Choroid plexus epithelial cell (primary cell): ENCODE results near the gene E2F6.
"Not testable (repeated sequence)": the region's sequence is repeated elsewhere in the genome, so short reads cannot be mapped to it uniquely, and the experiment has no call there.

Experiments
- DNase-seq: peaks from one replicate; pipeline ENCODE4 v3.0.0-alpha.2; 2010; ENCODE audit warnings: low read depth
- H3K4me3 ChIP-seq: 2 replicates; pipeline ENCODE4 v1.5.1; 2011; ENCODE audit warnings: low read depth, mild to moderate bottlenecking, control low read depth, low read length, moderate library complexity
- TF ChIP-seq, protein P1 (sequence below): conservative IDR thresholded peaks from 2 replicates; pipeline ENCODE4 v1.5.1; 2011; ENCODE audit warnings: low read depth, mild to moderate bottlenecking, control low read depth, inconsistent platforms, low read length, moderate library complexity

The E2F6 gene

DNA sequence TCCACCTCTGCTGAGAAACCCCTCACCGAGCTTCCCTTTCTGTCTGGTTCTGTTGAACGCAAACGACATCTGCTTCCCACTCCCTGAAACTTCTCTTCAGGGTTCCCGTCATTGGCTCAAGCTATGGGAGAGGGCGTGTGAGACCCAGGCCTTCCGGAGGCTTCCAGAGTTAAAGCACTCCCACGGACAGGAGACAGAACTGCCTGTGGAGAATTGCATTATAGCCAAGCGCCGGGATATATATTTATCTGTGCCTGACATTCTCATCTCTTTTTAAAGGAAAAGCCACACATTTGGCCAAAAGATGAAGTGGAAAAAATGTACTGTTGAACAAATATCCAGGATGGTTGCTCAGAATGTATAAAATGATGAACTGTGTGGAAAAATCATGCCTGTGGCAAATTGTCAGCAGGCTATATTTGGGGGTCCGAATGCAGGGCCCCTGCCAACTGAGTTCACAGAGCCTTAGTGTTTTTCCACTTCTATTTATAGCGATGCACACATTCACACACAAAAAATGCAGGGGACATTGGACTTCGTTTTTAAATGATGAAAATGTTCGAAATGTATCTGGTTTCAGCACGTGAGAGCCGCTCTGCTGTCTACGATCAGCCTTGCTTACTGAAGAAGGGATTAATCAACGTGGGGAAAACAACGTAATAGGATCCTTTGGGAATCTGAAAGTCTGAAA lies 59.5 kb downstream of the E2F6 start:
- TF ChIP-seq, protein P1, sequence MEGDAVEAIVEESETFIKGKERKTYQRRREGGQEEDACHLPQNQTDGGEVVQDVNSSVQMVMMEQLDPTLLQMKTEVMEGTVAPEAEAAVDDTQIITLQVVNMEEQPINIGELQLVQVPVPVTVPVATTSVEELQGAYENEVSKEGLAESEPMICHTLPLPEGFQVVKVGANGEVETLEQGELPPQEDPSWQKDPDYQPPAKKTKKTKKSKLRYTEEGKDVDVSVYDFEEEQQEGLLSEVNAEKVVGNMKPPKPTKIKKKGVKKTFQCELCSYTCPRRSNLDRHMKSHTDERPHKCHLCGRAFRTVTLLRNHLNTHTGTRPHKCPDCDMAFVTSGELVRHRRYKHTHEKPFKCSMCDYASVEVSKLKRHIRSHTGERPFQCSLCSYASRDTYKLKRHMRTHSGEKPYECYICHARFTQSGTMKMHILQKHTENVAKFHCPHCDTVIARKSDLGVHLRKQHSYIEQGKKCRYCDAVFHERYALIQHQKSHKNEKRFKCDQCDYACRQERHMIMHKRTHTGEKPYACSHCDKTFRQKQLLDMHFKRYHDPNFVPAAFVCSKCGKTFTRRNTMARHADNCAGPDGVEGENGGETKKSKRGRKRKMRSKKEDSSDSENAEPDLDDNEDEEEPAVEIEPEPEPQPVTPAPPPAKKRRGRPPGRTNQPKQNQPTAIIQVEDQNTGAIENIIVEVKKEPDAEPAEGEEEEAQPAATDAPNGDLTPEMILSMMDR, result no peak
- peak; percentile 68 for DNase-seq
- no peak overlapping the region for H3K4me3 ChIP-seq

DNA sequence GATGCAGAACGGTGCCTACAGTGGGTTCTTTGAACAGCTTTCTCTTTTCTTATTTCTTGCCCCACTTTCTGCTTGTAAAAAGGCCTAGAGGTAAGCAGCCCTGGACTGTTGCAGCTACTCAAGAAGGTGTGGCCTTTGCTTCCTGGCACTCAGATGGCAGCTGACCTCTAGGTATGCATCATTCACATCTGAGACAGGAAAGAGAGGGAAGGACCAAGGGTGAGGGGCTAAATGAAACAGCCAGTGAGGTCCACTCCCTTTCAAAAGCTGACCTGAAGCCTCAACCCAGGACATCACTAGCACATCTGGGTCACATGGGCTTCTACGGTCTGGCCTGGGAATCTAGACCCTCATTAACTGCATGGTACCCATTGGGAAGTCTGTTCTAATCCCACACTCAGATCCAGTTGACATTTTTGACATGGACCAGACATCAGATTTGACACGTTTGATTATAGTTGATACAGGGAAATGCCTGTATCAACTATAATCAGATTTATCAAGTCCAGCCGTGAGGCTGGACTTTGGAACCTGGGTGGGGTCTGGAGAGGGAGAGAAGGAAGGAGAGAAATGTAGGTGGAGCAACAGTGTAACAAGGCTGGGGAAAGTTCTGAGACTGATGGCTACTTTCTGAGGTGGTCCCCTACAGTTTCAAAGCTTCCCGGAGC lies 60.2 kb downstream of the E2F6 start:
- H3K4me3 ChIP-seq, result no peak overlapping the region
- DNase-seq, result no peak
- TF ChIP-seq, protein P1, result no peak

GRCh38 chr2:11405074-11405406 lies 60.9 kb downstream of the E2F6 start:
- H3K4me3 ChIP-seq, DNase-seq: not testable (repeated sequence)

- H3K4me3 ChIP-seq, result no peak overlapping the region
- no peak for DNase-seq
- TF ChIP-seq, protein P1, result no peak
Measured at GRCh38 chr2:11404376-11405073, 61.4 kb downstream of the E2F6 start.

- TF ChIP-seq, protein P1, result no peak
- DNase-seq, result no peak
Measured at GRCh38 chr2:11402436-11402835, 63.5 kb downstream of the E2F6 start.

GRCh38 chr2:11399438-11399762 lies 66.6 kb downstream of the E2F6 start:
- DNase-seq, result no peak
- H3K4me3 ChIP-seq, result no peak overlapping the region
- TF ChIP-seq, protein P1, result no peak

More at GRCh38 chr2:11402436-11402835, 63.5 kb downstream of the E2F6 start:
- H3K4me3 ChIP-seq, result no peak overlapping the region

DNA sequence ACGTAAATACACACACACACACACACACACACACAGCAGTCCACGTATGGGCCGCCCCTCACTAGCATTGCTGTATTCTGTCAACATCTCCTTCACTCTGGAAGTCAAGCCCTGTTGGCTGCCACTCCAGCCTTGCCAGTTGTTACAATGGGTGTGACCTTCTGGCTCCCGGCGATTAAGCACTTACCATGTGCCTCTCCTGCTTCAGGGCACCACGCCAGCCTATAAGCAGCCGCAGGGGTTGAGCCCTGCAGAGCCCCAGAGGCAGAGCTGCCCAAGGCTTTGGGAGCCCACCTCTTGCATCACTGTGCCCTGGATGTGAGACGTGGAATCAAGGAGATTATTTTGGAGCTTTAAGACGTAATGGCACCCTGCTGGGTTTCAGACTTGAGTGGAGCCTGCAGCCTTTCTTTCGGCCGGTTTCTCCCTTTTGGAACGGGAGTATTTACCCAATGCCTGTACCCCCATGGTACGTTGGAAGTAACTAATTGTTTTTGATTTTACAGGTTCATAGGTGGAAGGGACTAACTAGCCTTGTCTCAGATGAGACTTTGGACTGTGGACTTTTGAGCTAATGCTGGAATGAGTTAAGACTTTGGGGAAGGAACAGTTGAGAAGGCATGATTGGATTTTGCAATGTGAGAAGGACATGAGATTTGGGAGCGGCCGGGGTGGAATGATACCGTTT lies 67.1 kb downstream of the E2F6 start:
- DNase-seq, result no peak
- H3K4me3 ChIP-seq, result no peak overlapping the region
- TF ChIP-seq, protein P1, result no peak
